ENCODE results near the gene RPL5. TPM values are rescaled to one million over a fixed set of nuclear protein-coding genes. Genes with fewer than 3 reads are reported as not detected.

Gene RPL5
- total RNA-seq, 4 donors from 2014 or later: 1,085 to 2,182 (median 1,790) TPM

GRCh38 chr1:92886886-92887419 lies 55.1 kb downstream of the RPL5 start:
- 89% methylated on average over 2 of the region's 2 CpGs for WGBS
- TF ChIP-seq POLR2A (IDR thresholded peaks at IDR 0.05; ENCODE audit: low read depth) (no peak), CTCF (IDR thresholded peaks at IDR 0.05) (no peak), POLR2AphosphoS5 (IDR thresholded peaks at IDR 0.05) (no peak), EP300 (IDR thresholded peaks at IDR 0.05) (no peak)
- no peaks in the 10 kb centered on the region for H3K27me3 ChIP-seq
- intact Hi-C loops (cut with DNase I): no loop called here
- peaks cover 0 to 4% (median 2%) of the 10 kb centered on the region in 4 donors for H3K9me3 ChIP-seq
- no peak for DNase-seq (ENCODE audit: extremely low spot score)
- H3K4me1 ChIP-seq: no peaks in the 10 kb centered on the region
- no peaks in the 10 kb centered on the region for H3K36me3 ChIP-seq
- H3K27ac ChIP-seq (replicated peaks in 1 of 4): no peak overlapping the region
- H3K4me3 ChIP-seq: no peak overlapping the region

GRCh38 chr1:92887465-92887864 lies 55.6 kb downstream of the RPL5 start:
- Histone ChIP-seq H3K27ac (replicated peaks in 1 of 4) (no peak overlapping the region), H3K4me3 (no peak overlapping the region), H3K36me3 (no peaks in the 10 kb centered on the region), H3K9me3 (peaks cover 0 to 4% (median 2%) of the 10 kb centered on the region in 4 donors), H3K4me1 (no peaks in the 10 kb centered on the region), H3K27me3 (no peaks in the 10 kb centered on the region)
- WGBS: 95% methylated on average over 2 of the region's 2 CpGs
- TF ChIP-seq POLR2AphosphoS5 (IDR thresholded peaks at IDR 0.05) (no peak), POLR2A (IDR thresholded peaks at IDR 0.05; ENCODE audit: low read depth) (no peak), CTCF (IDR thresholded peaks at IDR 0.05) (no peak), EP300 (IDR thresholded peaks at IDR 0.05) (no peak)
- no peak for DNase-seq (ENCODE audit: extremely low spot score)
- intact Hi-C loops (cut with DNase I): no loop called here

Small RNA genes lying within 50 kb of the gene (small RNA-seq; reads per million reads assigned to genes)
- gene RF00432 (0 reads per million in 3 donors), gene SNORA66 (4.2 to 6.5 (median 6.3) reads per million in 3 donors), gene SNORD21 (0 reads per million in 3 donors)

Other genes with a start within 250 kb of the RPL5 start
- gene EVI5, start 46.9 kb upstream of the RPL5 start, total RNA-seq: 10 to 100 TPM; 32.3 to 55.2 (median 40.4) TPM
- 10 to 100 TPM; 21.5 to 35.3 (median 32.7) TPM for gene DIPK1A, start 129.4 kb downstream of the RPL5 start, total RNA-seq
- 10 to 100 TPM in 2 of 4 donors, 1 to 10 TPM in 2; 7.1 to 13.4 (median 9.9) TPM for gene MTF2, start 247.2 kb downstream of the RPL5 start, total RNA-seq